Trophoblast cell (in vitro differentiated cells and primary cell): Measurements from ENCODE around the gene ARPC2.

Experiments
- DNase-seq, 2 donors: peaks; one replicate each; pipeline ENCODE4 v3.0.0-alpha.2; 2016
- H2AFZ ChIP-seq: 2 replicates; pipeline ENCODE4 v1.6.1; 2013; ENCODE audit warnings: low read length, moderate library complexity, mild to moderate bottlenecking; ENCODE audit not compliant: insufficient read depth, poor library complexity
- H2AK5ac ChIP-seq: 2 replicates; pipeline ENCODE4 v1.6.1; 2013; ENCODE audit warnings: mild to moderate bottlenecking, low read length
- H2BK120ac ChIP-seq: 2 replicates; pipeline ENCODE4 v1.6.1; 2013; ENCODE audit warnings: low read length, mild to moderate bottlenecking, moderate library complexity; ENCODE audit not compliant: insufficient read depth, poor library complexity
- H2BK12ac ChIP-seq: 2 replicates; pipeline ENCODE4 v1.6.1; 2013; ENCODE audit warnings: mild to moderate bottlenecking, low read length, moderate library complexity
- H2BK5ac ChIP-seq: 2 replicates; pipeline ENCODE4 v1.6.1; 2013; ENCODE audit warnings: low read length, low read depth, moderate library complexity, mild to moderate bottlenecking; ENCODE audit not compliant: poor library complexity
- H3K14ac ChIP-seq: 2 replicates; pipeline ENCODE4 v1.6.1; 2013; ENCODE audit warnings: mild to moderate bottlenecking, low read length
- H3K18ac ChIP-seq: 2 replicates; pipeline ENCODE4 v1.6.1; 2013; ENCODE audit warnings: mild to moderate bottlenecking, low read length
- H3K23ac ChIP-seq: 2 replicates; pipeline ENCODE4 v1.6.1; 2013; ENCODE audit warnings: low read length
- H3K27ac ChIP-seq: 2 replicates; pipeline ENCODE4 v1.5.1; 2013; ENCODE audit warnings: low read depth, mild to moderate bottlenecking, inconsistent platforms, low read length, moderate library complexity
- H3K27me3 ChIP-seq: 2 replicates; pipeline ENCODE4 v1.6.1; 2013; ENCODE audit warnings: inconsistent platforms, mild to moderate bottlenecking, low read length, moderate library complexity; ENCODE audit not compliant: insufficient read depth
- H3K36me3 ChIP-seq, 2 experiments: 1 replicate in 1 of 2; 2 replicates in 1 of 2; pipeline ENCODE4 v1.6.1; 2013; ENCODE audit warnings: low read length in 2 of 2, mild to moderate bottlenecking in 2 of 2, moderate library complexity in 1 of 2; ENCODE audit not compliant: insufficient read depth in 2 of 2, control insufficient read depth in 1 of 2
- H3K4ac ChIP-seq: 2 replicates; pipeline ENCODE4 v1.6.1; 2013; ENCODE audit warnings: low read depth, mild to moderate bottlenecking, low read length, moderate library complexity
- H3K4me1 ChIP-seq, 2 experiments: 1 replicate in 1 of 2; 2 replicates in 1 of 2; pipeline ENCODE4 v1.6.1; 2013; ENCODE audit warnings: low read length in 2 of 2, mild to moderate bottlenecking in 2 of 2, moderate library complexity in 1 of 2; ENCODE audit not compliant: insufficient read depth in 2 of 2, control insufficient read depth in 1 of 2
- H3K4me2 ChIP-seq: 2 replicates; pipeline ENCODE4 v1.6.1; 2013; ENCODE audit warnings: inconsistent platforms, mild to moderate bottlenecking, low read length, moderate library complexity
- H3K4me3 ChIP-seq: 2 replicates; pipeline ENCODE4 v1.5.1; 2013; ENCODE audit warnings: mild to moderate bottlenecking, low read depth, low read length, inconsistent platforms
- H3K79me1 ChIP-seq: one replicate; pipeline ENCODE4 v1.6.1; 2013; ENCODE audit warnings: low read length
- H3K79me2 ChIP-seq: 2 replicates; pipeline ENCODE4 v1.6.1; 2013; ENCODE audit warnings: low read length, mild to moderate bottlenecking; ENCODE audit not compliant: control insufficient read depth, insufficient read depth, poor library complexity
- H3K9ac ChIP-seq: 2 replicates; pipeline ENCODE4 v1.6.1; 2013; ENCODE audit warnings: mild to moderate bottlenecking, low read length
- H3K9me3 ChIP-seq: 2 replicates; pipeline ENCODE4 v1.6.1; 2013; ENCODE audit warnings: low read depth, mild to moderate bottlenecking, control low read depth, inconsistent platforms, low read length; ENCODE audit not compliant: insufficient read depth
- H4K12ac ChIP-seq: 2 replicates; pipeline ENCODE4 v1.6.1; 2013; ENCODE audit warnings: low read depth, mild to moderate bottlenecking, low read length, moderate library complexity
- H4K8ac ChIP-seq: 2 replicates; pipeline ENCODE4 v1.6.1; 2013; ENCODE audit warnings: low read depth, mild to moderate bottlenecking, low read length, moderate library complexity
- H4K91ac ChIP-seq: one replicate; pipeline ENCODE4 v1.6.1; 2013; ENCODE audit warnings: low read depth, mild to moderate bottlenecking, low read length, moderate library complexity
- WGBS: extraction: QIAGEN DNeasy Blood & Tissue Kit; methylation state at CpG from one replicate; pipeline ENCODE4 v1.1.7; 2013; ENCODE audit warnings: missing lambda C conversion rate; ENCODE audit not compliant: insufficient read length, insufficient coverage; ENCODE audit errors: extremely low coverage; 5-methylcytosine and 5-hydroxymethylcytosine counted together

The ARPC2 gene

GRCh38 chr2:218296847-218297246, 79.9 kb downstream of the ARPC2 start:
- Histone ChIP-seq H3K14ac (peak overlapping the region; percentile 43), H2BK12ac (peak overlapping the region; percentile 76), H4K8ac (no peak overlapping the region), H3K9me3 (no peaks in the 10 kb centered on the region), H4K12ac (no peak overlapping the region), H2AFZ (no peak overlapping the region), H3K79me2 (peaks cover 5% of the 10 kb centered on the region), H2AK5ac (peak overlapping the region; percentile 50), H3K4me1 (peaks cover 19 to 26% of the 10 kb centered on the region in 2 experiments), H3K4me3 (no peak overlapping the region), H3K4ac (no peak overlapping the region), H3K18ac (no peak overlapping the region), H2BK120ac (no peak overlapping the region), H3K27ac (no peak overlapping the region), H4K91ac (peak overlapping the region; percentile 28), H3K9ac (no peak overlapping the region), H3K79me1 (peaks cover 14% of the 10 kb centered on the region), H3K36me3 (no peaks in the 10 kb centered on the region), H3K23ac (no peak overlapping the region), H3K4me2 (no peak overlapping the region), H3K27me3 (no peaks in the 10 kb centered on the region), H2BK5ac (no peak overlapping the region)
- no CpG with 5 or more reads among the region's 7 CpGs for WGBS
- DNase-seq = peak; percentile 25 to 43

DNA sequence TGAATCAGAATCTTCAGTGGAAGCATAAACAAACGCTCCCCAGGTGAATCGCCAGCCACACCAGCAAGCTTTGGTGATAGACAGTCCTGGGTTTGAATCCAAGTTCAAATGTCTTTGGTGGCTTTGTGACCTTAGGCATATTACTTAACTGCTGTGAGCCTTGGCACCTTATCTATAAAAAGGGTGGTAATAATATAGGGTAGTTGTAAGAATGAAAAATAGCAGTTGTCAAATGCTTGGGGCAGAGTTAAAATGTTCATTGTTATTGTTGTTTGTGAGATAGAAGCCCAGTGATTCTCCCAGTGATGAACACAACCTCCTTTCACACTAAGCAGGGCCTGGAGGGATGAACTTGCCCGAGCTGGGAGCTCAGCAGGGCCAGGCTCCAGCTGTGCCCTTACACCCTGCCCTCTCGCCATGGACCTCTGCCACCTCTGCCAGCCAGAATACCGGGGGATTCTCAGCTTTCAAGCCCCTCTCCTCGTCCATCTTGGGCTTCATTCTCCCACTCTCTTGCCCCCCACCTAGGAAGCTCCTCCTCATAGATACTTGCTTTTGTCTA, 81.4 kb downstream of the ARPC2 start:
- no peak for DNase-seq
- no peaks in the 10 kb centered on the region for H3K36me3 ChIP-seq
- no peak overlapping the region for H3K14ac ChIP-seq
- H3K27me3 ChIP-seq = no peaks in the 10 kb centered on the region
- peak overlapping the region; percentile 7 for H4K91ac ChIP-seq
- H2BK120ac ChIP-seq = no peak overlapping the region
- no peak overlapping the region for H3K4me3 ChIP-seq
- H3K79me1 ChIP-seq = peaks cover 10% of the 10 kb centered on the region
- no peak overlapping the region for H2BK5ac ChIP-seq
- no peak overlapping the region for H4K8ac ChIP-seq
- H3K9ac ChIP-seq = no peak overlapping the region
- no peaks in the 10 kb centered on the region for H3K9me3 ChIP-seq
- no peak overlapping the region for H2BK12ac ChIP-seq
- H3K4me2 ChIP-seq = no peak overlapping the region
- H3K23ac ChIP-seq = no peak overlapping the region
- H3K79me2 ChIP-seq = peaks cover 1% of the 10 kb centered on the region
- no peak overlapping the region for H3K18ac ChIP-seq
- no peak overlapping the region for H3K4ac ChIP-seq
- peak overlapping the region; percentile 2 for H3K27ac ChIP-seq
- no peak overlapping the region for H2AFZ ChIP-seq
- no peak overlapping the region for H4K12ac ChIP-seq
- H2AK5ac ChIP-seq = no peak overlapping the region
- no CpG with 5 or more reads among the region's 6 CpGs for WGBS
- H3K4me1 ChIP-seq = peaks cover 18 to 23% of the 10 kb centered on the region in 2 experiments

- Histone ChIP-seq H2AK5ac (no peak overlapping the region), H3K23ac (no peak overlapping the region), H3K79me2 (peaks cover 1% of the 10 kb centered on the region), H2BK12ac (no peak overlapping the region), H2BK120ac (no peak overlapping the region), H2BK5ac (no peak overlapping the region), H3K36me3 (no peaks in the 10 kb centered on the region), H3K9ac (no peak overlapping the region), H3K4ac (no peak overlapping the region), H3K4me2 (no peak overlapping the region), H3K79me1 (peaks cover 4% of the 10 kb centered on the region), H4K12ac (no peak overlapping the region), H3K18ac (no peak overlapping the region), H3K4me1 (peaks cover 8 to 11% of the 10 kb centered on the region in 2 experiments), H3K4me3 (no peak overlapping the region), H3K14ac (no peak overlapping the region), H3K27me3 (no peaks in the 10 kb centered on the region), H3K27ac (no peak overlapping the region), H3K9me3 (no peaks in the 10 kb centered on the region), H4K91ac (no peak overlapping the region), H4K8ac (no peak overlapping the region), H2AFZ (no peak overlapping the region)
- no peak for DNase-seq
- no CpG with 5 or more reads among the region's 4 CpGs for WGBS
Measured at GRCh38 chr2:218300141-218300540, 83.2 kb downstream of the ARPC2 start.

DNA sequence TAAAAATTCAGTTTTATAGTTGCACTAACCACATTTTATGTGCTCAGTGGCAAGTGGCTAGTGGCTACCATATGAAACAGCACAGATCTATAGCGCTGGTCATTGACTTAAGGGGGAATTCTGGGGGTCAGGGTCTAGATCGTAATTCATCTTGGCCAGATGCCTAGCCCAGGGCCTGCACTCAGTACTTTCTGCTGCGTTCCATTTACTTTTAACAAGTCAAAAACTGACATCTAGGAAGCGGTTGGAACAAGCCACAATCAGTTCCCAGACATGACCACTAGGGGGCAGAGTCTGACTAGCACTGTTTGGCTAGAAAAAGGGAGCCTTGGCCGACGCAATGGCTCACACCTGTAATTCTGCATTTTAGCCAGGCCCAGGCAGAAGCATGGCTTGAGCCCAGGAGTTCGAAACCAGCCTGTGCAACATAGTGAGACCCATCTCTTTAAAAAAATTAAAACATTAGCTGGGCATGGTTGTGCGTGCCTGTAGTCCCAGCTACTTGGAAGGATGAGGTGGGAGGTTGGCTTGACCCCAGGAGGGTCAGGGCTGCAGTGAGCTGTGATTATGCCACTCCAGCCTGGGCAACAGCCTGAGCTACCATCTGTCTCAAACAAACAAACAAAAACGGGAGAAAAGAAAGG, 84.3 kb downstream of the ARPC2 start:
- H3K27ac ChIP-seq = no peak overlapping the region

More for the DNA sequence above, 84.3 kb downstream of the ARPC2 start:
- Histone ChIP-seq H3K9me3 (no peaks in the 10 kb centered on the region), H3K79me1 (no peaks in the 10 kb centered on the region), H4K91ac (no peak overlapping the region), H3K4me1 (peaks cover 4% of the 10 kb centered on the region in 2 experiments), H3K23ac (no peak overlapping the region), H3K4ac (no peak overlapping the region), H3K14ac (no peak overlapping the region), H4K12ac (no peak overlapping the region), H3K9ac (no peak overlapping the region), H3K4me2 (no peak overlapping the region), H3K36me3 (no peaks in the 10 kb centered on the region), H4K8ac (no peak overlapping the region), H2AFZ (no peak overlapping the region), H2BK12ac (no peak overlapping the region), H2AK5ac (no peak overlapping the region), H3K79me2 (peaks cover 1% of the 10 kb centered on the region), H3K18ac (no peak overlapping the region), H2BK5ac (no peak overlapping the region), H2BK120ac (no peak overlapping the region), H3K4me3 (no peak overlapping the region), H3K27me3 (no peaks in the 10 kb centered on the region)
- WGBS = no CpG with 5 or more reads among the region's 9 CpGs
- peak; percentile 92 to 99 for DNase-seq
